Glutamatergic neuron (in vitro differentiated cells): ENCODE results near the gene TKT. TPM values are rescaled to one million over a fixed set of nuclear protein-coding genes. Genes with fewer than 3 reads are reported as not detected.

ENCODE experiments used
- DNase-seq: peaks from one replicate; pipeline ENCODE4 v3.0.0; 2022
- H3K27ac Mint-ChIP-seq: one replicate; pipeline ENCODE4 v1.8.0; 2020; ENCODE audit warnings: mild to moderate bottlenecking, mixed read lengths, inconsistent platforms; ENCODE audit not compliant: unreplicated experiment
- H3K27me3 Mint-ChIP-seq: one replicate; pipeline ENCODE4 v1.8.0; 2020; ENCODE audit warnings: mild to moderate bottlenecking, moderate library complexity, mixed read lengths, inconsistent platforms; ENCODE audit not compliant: unreplicated experiment
- H3K36me3 Mint-ChIP-seq: one replicate; pipeline ENCODE4 v1.8.0; 2020; ENCODE audit warnings: mild to moderate bottlenecking, mixed read lengths, inconsistent platforms; ENCODE audit not compliant: unreplicated experiment
- H3K4me1 Mint-ChIP-seq: one replicate; pipeline ENCODE4 v1.8.0; 2020; ENCODE audit warnings: mild to moderate bottlenecking, low read depth, mixed read lengths, inconsistent platforms; ENCODE audit not compliant: unreplicated experiment
- H3K4me3 Mint-ChIP-seq: one replicate; pipeline ENCODE4 v1.8.0; 2020; ENCODE audit warnings: mild to moderate bottlenecking, mixed read lengths, inconsistent platforms; ENCODE audit not compliant: unreplicated experiment
- H3K9me3 Mint-ChIP-seq: one replicate; pipeline ENCODE4 v1.8.0; 2020; ENCODE audit warnings: mild to moderate bottlenecking, moderate library complexity, mixed read lengths, inconsistent platforms; ENCODE audit not compliant: unreplicated experiment
- total RNA-seq: library from RNA; stranded (reverse); fragmentation: NEBNext Ultra II Directional; extraction: Animal tissue kit (Norgen Biotek cat#: 25700); gene quantifications from one replicate; pipeline ENCODE4 v1.2.1, GENCODE V29; 2021; ENCODE audit not compliant: unreplicated experiment
- TF ChIP-seq, protein P1 (sequence below): fragments of 200-600 bp; sonication (generic); IDR thresholded peaks from one replicate; pipeline ENCODE4 v1.5.0; 2021; ENCODE audit not compliant: partially characterized antibody, unreplicated experiment

Gene TKT
- total RNA-seq, 1 donor from 2014 or later: 265 TPM

DNA sequence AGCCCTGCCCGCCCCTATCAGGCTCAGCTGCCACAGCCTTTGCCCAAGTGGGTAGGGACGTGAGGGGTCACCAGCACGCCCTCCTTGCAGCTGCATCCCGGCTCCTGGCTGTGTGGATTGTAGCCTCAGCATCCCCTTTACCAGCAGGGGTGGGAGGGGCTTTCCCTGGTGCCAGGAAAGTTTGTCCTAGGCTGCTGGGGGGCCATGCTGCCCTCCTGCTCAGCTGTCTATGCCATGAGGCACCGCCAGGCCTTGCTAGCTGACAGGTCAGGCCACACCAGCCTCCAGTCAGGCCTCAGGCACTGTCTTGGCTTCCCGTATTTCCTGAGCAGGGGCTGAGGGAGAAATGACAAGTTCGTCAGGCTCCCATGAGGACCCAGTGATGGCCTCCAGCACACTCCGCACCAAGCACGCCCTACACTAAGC is 32.3 kb downstream of the TKT start:
- no peak for DNase-seq
- H3K27me3 Mint-ChIP-seq: no peaks in the 10 kb centered on the region
- H3K4me3 Mint-ChIP-seq: no peak overlapping the region
- TF ChIP-seq, protein P1, sequence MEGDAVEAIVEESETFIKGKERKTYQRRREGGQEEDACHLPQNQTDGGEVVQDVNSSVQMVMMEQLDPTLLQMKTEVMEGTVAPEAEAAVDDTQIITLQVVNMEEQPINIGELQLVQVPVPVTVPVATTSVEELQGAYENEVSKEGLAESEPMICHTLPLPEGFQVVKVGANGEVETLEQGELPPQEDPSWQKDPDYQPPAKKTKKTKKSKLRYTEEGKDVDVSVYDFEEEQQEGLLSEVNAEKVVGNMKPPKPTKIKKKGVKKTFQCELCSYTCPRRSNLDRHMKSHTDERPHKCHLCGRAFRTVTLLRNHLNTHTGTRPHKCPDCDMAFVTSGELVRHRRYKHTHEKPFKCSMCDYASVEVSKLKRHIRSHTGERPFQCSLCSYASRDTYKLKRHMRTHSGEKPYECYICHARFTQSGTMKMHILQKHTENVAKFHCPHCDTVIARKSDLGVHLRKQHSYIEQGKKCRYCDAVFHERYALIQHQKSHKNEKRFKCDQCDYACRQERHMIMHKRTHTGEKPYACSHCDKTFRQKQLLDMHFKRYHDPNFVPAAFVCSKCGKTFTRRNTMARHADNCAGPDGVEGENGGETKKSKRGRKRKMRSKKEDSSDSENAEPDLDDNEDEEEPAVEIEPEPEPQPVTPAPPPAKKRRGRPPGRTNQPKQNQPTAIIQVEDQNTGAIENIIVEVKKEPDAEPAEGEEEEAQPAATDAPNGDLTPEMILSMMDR: no peak
- no peak overlapping the region for H3K27ac Mint-ChIP-seq
- H3K9me3 Mint-ChIP-seq: peaks cover 5% of the 10 kb centered on the region
- peaks cover 3% of the 10 kb centered on the region for H3K4me1 Mint-ChIP-seq
- H3K36me3 Mint-ChIP-seq: no peaks in the 10 kb centered on the region

DNA sequence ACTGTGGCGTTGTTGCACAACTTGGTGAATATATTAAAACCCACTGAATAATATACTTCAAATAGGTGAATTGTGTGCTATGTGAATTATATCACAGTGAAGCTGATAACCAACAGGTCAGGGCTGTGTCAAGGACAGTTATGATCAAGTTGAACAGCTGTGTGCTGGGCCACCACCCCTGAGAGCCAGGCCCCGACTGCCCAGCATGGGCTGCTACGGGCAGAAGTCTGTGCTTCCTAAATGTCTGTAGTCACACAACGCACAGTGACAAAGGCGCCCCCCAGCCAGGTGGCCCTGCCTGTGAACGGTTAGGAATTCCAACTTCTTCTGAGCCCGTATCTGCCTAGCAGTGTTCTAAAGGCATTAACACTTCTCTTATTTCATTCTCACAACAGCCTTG is 32.8 kb downstream of the TKT start:
- Mint-ChIP-seq H3K9me3 (peaks cover 5% of the 10 kb centered on the region), H3K4me1 (peaks cover 3% of the 10 kb centered on the region), H3K27me3 (no peaks in the 10 kb centered on the region), H3K27ac (no peak overlapping the region), H3K4me3 (no peak overlapping the region), H3K36me3 (no peaks in the 10 kb centered on the region)
- TF ChIP-seq, protein P1: no peak
- no peak for DNase-seq

DNA sequence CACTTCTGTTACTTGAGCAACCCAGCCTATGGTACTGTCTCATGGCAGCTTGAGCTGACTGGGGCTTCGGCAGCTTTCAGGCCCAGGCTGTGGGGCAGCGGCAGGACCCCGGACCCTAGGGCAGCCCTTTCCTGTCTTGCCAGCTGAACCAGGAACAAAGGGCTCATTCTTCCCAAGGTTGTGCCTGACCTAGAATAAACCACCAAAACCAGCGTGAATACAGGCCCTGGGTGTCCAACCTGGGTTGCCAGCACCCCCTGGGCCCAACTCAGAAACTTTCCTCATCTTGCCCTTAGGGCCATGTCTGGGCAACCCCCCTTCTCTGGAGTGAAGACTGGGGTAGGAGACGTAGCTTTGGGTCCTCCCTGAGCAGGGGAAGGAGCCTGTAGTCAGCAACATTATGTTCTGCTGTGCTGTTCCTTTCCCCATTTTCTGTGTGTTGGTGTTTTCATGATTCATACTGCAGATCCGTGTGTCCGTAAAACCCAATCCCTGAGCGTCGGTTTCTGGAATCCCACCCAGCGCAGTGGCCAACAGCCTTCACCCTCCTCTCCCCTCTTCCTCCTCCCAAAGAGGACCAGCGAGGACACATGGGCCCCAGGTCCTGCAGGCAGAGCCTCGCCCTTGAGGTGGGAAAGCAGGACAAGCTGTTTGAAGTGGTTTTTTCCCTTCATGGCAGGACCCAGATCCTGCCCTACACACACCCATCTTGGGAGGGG is 33.5 kb downstream of the TKT start:
- Mint-ChIP-seq H3K27ac (peak overlapping the region; percentile 2), H3K9me3 (peaks cover 5% of the 10 kb centered on the region), H3K4me1 (peaks cover 1% of the 10 kb centered on the region), H3K36me3 (no peaks in the 10 kb centered on the region), H3K4me3 (no peak overlapping the region), H3K27me3 (no peaks in the 10 kb centered on the region)
- TF ChIP-seq, protein P1: no peak
- no peak for DNase-seq

DNA sequence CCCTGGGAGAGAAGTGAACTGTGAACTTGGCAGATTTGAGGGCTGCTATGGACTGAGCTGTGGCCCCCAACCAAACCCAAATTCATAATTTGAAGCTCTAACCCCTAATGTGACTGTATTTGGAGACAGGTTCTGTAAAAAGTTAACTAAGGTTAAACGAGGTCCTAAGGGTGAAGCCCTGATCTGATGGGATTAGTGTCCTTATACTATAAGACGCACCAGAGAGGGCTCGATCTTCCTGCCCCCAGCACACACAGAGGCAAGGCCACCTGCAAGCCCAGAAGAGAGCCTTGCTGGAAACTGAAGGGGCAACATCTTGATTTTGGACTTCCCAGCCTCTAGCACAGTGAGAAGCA is 34.0 kb downstream of the TKT start:
- Mint-ChIP-seq H3K9me3 (peaks cover 5% of the 10 kb centered on the region), H3K4me1 (no peaks in the 10 kb centered on the region), H3K36me3 (no peaks in the 10 kb centered on the region), H3K27ac (no peak overlapping the region), H3K4me3 (no peak overlapping the region), H3K27me3 (no peaks in the 10 kb centered on the region)
- no peak for DNase-seq
- TF ChIP-seq, protein P1: no peak

DNA sequence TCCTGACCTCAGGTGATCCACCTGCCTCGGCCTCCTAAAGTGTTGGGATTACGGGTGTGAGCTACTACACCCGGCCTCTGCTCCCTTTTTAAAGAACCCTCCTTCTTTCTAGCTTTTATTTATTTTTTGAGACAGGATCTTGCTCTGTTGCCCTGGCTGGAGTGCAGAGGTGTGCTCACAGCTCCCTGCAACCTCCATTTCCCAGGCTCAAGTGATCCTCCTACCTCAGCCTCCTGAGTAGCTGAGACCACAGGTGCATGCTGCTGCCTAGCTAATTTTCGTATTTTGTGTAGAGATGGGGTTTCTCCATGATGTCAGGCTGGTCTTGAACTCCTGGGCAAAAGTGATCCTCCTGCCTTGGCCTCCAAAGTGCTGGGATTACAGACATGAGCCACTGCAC is 34.5 kb downstream of the TKT start:
- Mint-ChIP-seq H3K4me3 (no peak overlapping the region), H3K36me3 (no peaks in the 10 kb centered on the region), H3K4me1 (no peaks in the 10 kb centered on the region), H3K9me3 (peaks cover 5% of the 10 kb centered on the region), H3K27ac (no peak overlapping the region), H3K27me3 (no peaks in the 10 kb centered on the region)
- TF ChIP-seq, protein P1: no peak
- DNase-seq: no peak
